ENCODE measurements around the gene XPR1.

GRCh38 chr1:180931529-180931928 lies 299.7 kb downstream of the XPR1 start:
- no peak for TF ChIP-seq CTCF (IDR thresholded peaks at IDR 0.05; ENCODE audit: extremely low read depth in 1 of 2, insufficient read depth in 1 of 2, low read depth in 1 of 2, low read length in 2 of 2)
- TF ChIP-seq FOS (IDR thresholded peaks at IDR 0.05; ENCODE audit: borderline replicate concordance, insufficient read depth, low read length) = no peak
- no peak for TF ChIP-seq POLR2AphosphoS5 (IDR thresholded peaks at IDR 0.05; ENCODE audit: insufficient read depth, low read depth, low read length)
- TF ChIP-seq POLR2A (IDR thresholded peaks at IDR 0.05; ENCODE audit: low read depth, low read length) = no peak

All from endothelial cell of umbilical vein (primary cell).